HCT116 (cell line): ENCODE measurements around the gene LRRC4C. TPM values are rescaled to one million over a fixed set of nuclear protein-coding genes. Genes with fewer than 3 reads are reported as not detected.

Experiments
- ATAC-seq: fragments of 200-7000 bp; cut with Tn5 transposase; 2 replicates; pipeline ENCODE4 v1.9.1; 2020; ENCODE audit warnings: mild to moderate bottlenecking, moderate library complexity
- BruUV-seq: library from RNA; stranded (reverse); fragments of 400-500 nt; replicated peaks from 2 replicates; lab custom pipeline; 2021; lab: Mats Ljungman, UMichigan
- CTCF ChIA-PET: fragments of 300-600 bp; sonication (Branson Sonifier 250); formaldehyde crosslinking; loops from one replicate; lab custom pipeline; 2021; ENCODE audit warnings: antibody characterized with exemption; lab: Charles Lee
- POLR2A ChIA-PET: fragments of 300-600, 350-600 bp; sonication (Branson Sonifier 250); formaldehyde crosslinking; loops from one replicate; lab custom pipeline; 2021; ENCODE audit warnings: antibody characterized with exemption; lab: Charles Lee
- RAD21 ChIA-PET, 2 experiments: fragments of 300-600 bp; sonication (Branson Sonifier 250); formaldehyde crosslinking; loops; one replicate each; lab custom pipeline; 2023; ENCODE audit warnings: low total read pairs in 2 of 2; ENCODE audit not compliant: uncharacterized antibody in 2 of 2, unreplicated experiment in 2 of 2, low non-redundant PET in 1 of 2; lab: Charles Lee
- DNase-seq: peaks from one replicate; pipeline ENCODE4 v3.0.0-alpha.2; 2010; ENCODE audit warnings: low read depth, low spot score
- H2AFZ ChIP-seq: fragments of 200-600 bp; shearing (Covaris generic), sonication (generic); 2 replicates; pipeline ENCODE4 v1.6.1; 2017; ENCODE audit warnings: low read depth, mixed run types, mixed read lengths, antibody characterized with exemption, low read length; ENCODE audit not compliant: poor library complexity, severe bottlenecking
- H3K27ac ChIP-seq: 2 replicates; pipeline ENCODE4 v1.5.1; 2012; ENCODE audit warnings: low read depth, low read length
- H3K27me3 ChIP-seq: fragments of 200-600 bp; sonication (generic); 2 replicates; pipeline ENCODE4 v1.6.1; 2016; ENCODE audit warnings: mixed run types, low read length, mixed read lengths; ENCODE audit not compliant: insufficient read depth
- H3K36me3 ChIP-seq, 2 experiments: fragments of 200-500 bp in 1 of 2; fragments of 200-600 bp in 1 of 2; sonication (Bioruptor generic) in 1 of 2; sonication (generic) in 1 of 2; 2 replicates each; pipeline versions ENCODE4 v1.5.1 to v1.6.1; 2014 to 2016; ENCODE audit warnings: low read length in 2 of 2, inconsistent platforms in 1 of 2, mixed read lengths in 1 of 2, mixed run types in 1 of 2; ENCODE audit not compliant: insufficient read depth in 2 of 2, control insufficient read depth in 1 of 2
- H3K4me1 ChIP-seq, 2 experiments: fragments of 200-600 bp in 1 of 2; sonication (generic) in 1 of 2; 2 replicates each; pipeline versions ENCODE4 v1.5.1 to v1.6.1; 2012 to 2017; ENCODE audit warnings: low read length in 2 of 2, inconsistent platforms in 1 of 2, mild to moderate bottlenecking in 1 of 2, mixed read lengths in 1 of 2, mixed run types in 1 of 2, moderate library complexity in 1 of 2; ENCODE audit not compliant: insufficient read depth in 2 of 2, control insufficient read depth in 1 of 2
- H3K4me2 ChIP-seq: fragments of 200-600 bp; sonication (generic); 2 replicates; pipeline ENCODE4 v1.6.1; 2017; ENCODE audit warnings: mixed run types, low read length, mixed read lengths
- H3K4me3 ChIP-seq, 2 experiments: fragments of 200-600 bp in 1 of 2; sonication (generic) in 1 of 2; replicated peaks in 1 of 2; 2 replicates each; pipeline ENCODE4 v1.5.1; 2011 to 2016; ENCODE audit warnings: low read length in 2 of 2, control low read depth in 1 of 2, low read depth in 1 of 2, mild to moderate bottlenecking in 1 of 2, mixed read lengths in 1 of 2, mixed run types in 1 of 2
- H3K79me2 ChIP-seq: fragments of 200-600 bp; sonication (generic); 2 replicates; pipeline ENCODE4 v1.6.1; 2017; ENCODE audit warnings: mild to moderate bottlenecking, mixed run types, low read length, moderate library complexity, mixed read lengths; ENCODE audit not compliant: insufficient read depth
- H3K9ac ChIP-seq: fragments of 200-600 bp; sonication (generic); 2 replicates; pipeline ENCODE4 v1.6.1; 2016; ENCODE audit warnings: low read length, mixed read lengths
- H3K9me2 ChIP-seq: fragments of 200-600 bp; sonication (generic), shearing (Covaris generic); 2 replicates; pipeline ENCODE4 v1.6.1; 2017; ENCODE audit warnings: mixed run types, mild to moderate bottlenecking, moderate library complexity; ENCODE audit not compliant: insufficient read depth
- H3K9me3 ChIP-seq, 2 experiments: fragments of 200-500 bp in 1 of 2; fragments of 200-600 bp in 1 of 2; sonication (Bioruptor generic) in 1 of 2; sonication (generic) in 1 of 2; 2 replicates each; pipeline ENCODE4 v1.6.1; 2014 to 2017; ENCODE audit warnings: low read length in 2 of 2, mixed read lengths in 2 of 2, inconsistent platforms in 1 of 2, low read depth in 1 of 2, mild to moderate bottlenecking in 1 of 2, mixed run types in 1 of 2, moderate library complexity in 1 of 2; ENCODE audit not compliant: control insufficient read depth in 1 of 2, insufficient read depth in 1 of 2
- H4K20me1 ChIP-seq: fragments of 200-600 bp; sonication (generic), shearing (Covaris generic); 2 replicates; pipeline ENCODE4 v1.6.1; 2017; ENCODE audit warnings: mixed run types, mild to moderate bottlenecking, moderate library complexity; ENCODE audit not compliant: insufficient read depth
- CBX3 ChIP-seq: IDR thresholded peaks from 2 replicates; pipeline ENCODE4 v1.6.1; 2012; ENCODE audit warnings: low read depth
- CEBPB ChIP-seq: IDR thresholded peaks from 2 replicates; pipeline ENCODE4 v1.6.1; 2012; ENCODE audit warnings: low read depth
- EGR1 ChIP-seq: IDR thresholded peaks from 2 replicates; pipeline ENCODE4 v1.6.1; 2012; ENCODE audit warnings: low read depth
- ELF1 ChIP-seq: IDR thresholded peaks from 2 replicates; pipeline ENCODE4 v1.6.1; 2012; ENCODE audit warnings: low read depth, borderline replicate concordance
- EZH2 ChIP-seq: fragments of 200-600 bp; sonication (generic); IDR thresholded peaks from 2 replicates; pipeline ENCODE4 v1.6.1; 2017; ENCODE audit warnings: antibody characterized with exemption, mixed run types
- EZH2phosphoT487 ChIP-seq: fragments of 200-600 bp; IDR thresholded peaks from 2 replicates; pipeline ENCODE4 v1.6.1; 2018; ENCODE audit warnings: antibody characterized with exemption, borderline replicate concordance
- FOSL1 ChIP-seq: IDR thresholded peaks from 2 replicates; pipeline ENCODE4 v1.6.1; 2012; ENCODE audit warnings: low read depth
- JUND ChIP-seq: IDR thresholded peaks from 2 replicates; pipeline ENCODE4 v1.6.1; 2012
- POLR2A ChIP-seq: IDR thresholded peaks from 2 replicates; pipeline ENCODE4 v1.7.0; 2011; ENCODE audit warnings: borderline replicate concordance; ENCODE audit not compliant: insufficient read depth, insufficient read length; ENCODE audit errors: extremely low read depth
- SIN3A ChIP-seq: IDR thresholded peaks from 2 replicates; pipeline ENCODE4 v1.6.1; 2012; ENCODE audit warnings: low read depth
- SP1 ChIP-seq: IDR thresholded peaks from 2 replicates; pipeline ENCODE4 v1.6.1; 2012; ENCODE audit warnings: low read depth
- SRF ChIP-seq: IDR thresholded peaks from 2 replicates; pipeline ENCODE4 v1.6.1; 2012; ENCODE audit warnings: low read depth
- YY1 ChIP-seq: IDR thresholded peaks from 2 replicates; pipeline ENCODE4 v1.6.1; 2011; ENCODE audit warnings: low read length, low read depth, moderate library complexity, mild to moderate bottlenecking; ENCODE audit not compliant: insufficient replicate concordance; ENCODE audit errors: extremely low read depth
- intact Hi-C: fragments of 100-400 bp; cut with micrococcal nuclease; formaldehyde crosslinking; loops from 2 replicates; pipeline ENCODE4 v1.10.0; 2022
- total RNA-seq: library from RNA; stranded (reverse); gene quantifications from one replicate; pipeline ENCODE4 v1.2.1, GENCODE V29; 2021; ENCODE audit not compliant: unreplicated experiment
- TF ChIP-seq, protein P1 (sequence below), 3 experiments: fragments of 200-600 bp in 1 of 3; sonication (generic) in 1 of 3; IDR thresholded peaks in 2 of 3; conservative IDR thresholded peaks in 1 of 3; 2 replicates each; pipeline ENCODE4 v1.5.1; 2012 to 2017; ENCODE audit warnings: low read depth in 2 of 3, low read length in 2 of 3, antibody characterized with exemption in 1 of 3, borderline replicate concordance in 1 of 3, control low read depth in 1 of 3, mild to moderate bottlenecking in 1 of 3, mixed read lengths in 1 of 3, mixed run types in 1 of 3, moderate library complexity in 1 of 3; ENCODE audit not compliant: insufficient read depth in 1 of 3
- TF ChIP-seq, protein P2 (sequence below): IDR thresholded peaks from 2 replicates; pipeline ENCODE4 v1.6.1; 2012; ENCODE audit warnings: low read depth
- TF ChIP-seq, protein P3 (sequence below): IDR thresholded peaks from 2 replicates; pipeline ENCODE4 v1.6.1; 2012

Gene LRRC4C
- total RNA-seq, 1 experiment from 2014 or later, result not detected

DNA sequence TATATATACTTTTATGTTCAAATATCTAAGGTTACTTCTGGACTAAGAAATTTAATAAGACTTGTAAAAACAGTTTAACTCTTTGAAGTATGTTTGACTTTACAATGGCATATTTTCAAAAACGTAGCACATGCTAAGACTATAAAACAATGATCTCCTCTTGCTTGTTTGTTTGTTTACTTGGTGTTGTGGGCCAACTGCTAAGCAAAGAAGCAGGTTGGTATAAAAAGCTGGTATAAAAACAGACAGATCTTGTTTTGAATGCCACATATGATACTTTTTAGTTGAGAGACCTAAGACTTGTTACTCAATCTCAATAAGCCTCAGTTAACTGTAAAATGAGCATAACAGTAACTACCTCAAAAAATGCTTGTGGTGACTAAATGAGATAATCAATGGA, 1206.3 kb downstream of the LRRC4C start:
- RAD21 ChIA-PET, result no interaction called here
- no TSS peak for BruUV-seq

More for the DNA sequence above, 1206.3 kb downstream of the LRRC4C start:
- H3K9me2 ChIP-seq, result no peaks in the 10 kb centered on the region
- no peaks in the 10 kb centered on the region for H3K27me3 ChIP-seq
- no peaks in the 10 kb centered on the region for H4K20me1 ChIP-seq
- H3K9ac ChIP-seq, result no peak overlapping the region
- H3K79me2 ChIP-seq, result no peaks in the 10 kb centered on the region
- H3K4me2 ChIP-seq, result no peak overlapping the region
- no peak for DNase-seq
- POLR2A ChIA-PET, result no interaction called here
- intact Hi-C loops, result no loop called here
- H3K36me3 ChIP-seq, result no peaks in the 10 kb centered on the region
- no peak for TF ChIP-seq POLR2A
- TF ChIP-seq FOSL1, result no peak
- no peak for TF ChIP-seq EGR1
- no peak for TF ChIP-seq EZH2phosphoT487
- TF ChIP-seq, protein P1, sequence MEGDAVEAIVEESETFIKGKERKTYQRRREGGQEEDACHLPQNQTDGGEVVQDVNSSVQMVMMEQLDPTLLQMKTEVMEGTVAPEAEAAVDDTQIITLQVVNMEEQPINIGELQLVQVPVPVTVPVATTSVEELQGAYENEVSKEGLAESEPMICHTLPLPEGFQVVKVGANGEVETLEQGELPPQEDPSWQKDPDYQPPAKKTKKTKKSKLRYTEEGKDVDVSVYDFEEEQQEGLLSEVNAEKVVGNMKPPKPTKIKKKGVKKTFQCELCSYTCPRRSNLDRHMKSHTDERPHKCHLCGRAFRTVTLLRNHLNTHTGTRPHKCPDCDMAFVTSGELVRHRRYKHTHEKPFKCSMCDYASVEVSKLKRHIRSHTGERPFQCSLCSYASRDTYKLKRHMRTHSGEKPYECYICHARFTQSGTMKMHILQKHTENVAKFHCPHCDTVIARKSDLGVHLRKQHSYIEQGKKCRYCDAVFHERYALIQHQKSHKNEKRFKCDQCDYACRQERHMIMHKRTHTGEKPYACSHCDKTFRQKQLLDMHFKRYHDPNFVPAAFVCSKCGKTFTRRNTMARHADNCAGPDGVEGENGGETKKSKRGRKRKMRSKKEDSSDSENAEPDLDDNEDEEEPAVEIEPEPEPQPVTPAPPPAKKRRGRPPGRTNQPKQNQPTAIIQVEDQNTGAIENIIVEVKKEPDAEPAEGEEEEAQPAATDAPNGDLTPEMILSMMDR (IDR thresholded peaks at IDR 0.05 in 2 of 3, conservative IDR thresholded peaks at IDR 0.05 in 1 of 3; ENCODE audit: borderline replicate concordance in 1 of 3, insufficient read depth in 1 of 3, low read depth in 2 of 3, low read length in 2 of 3), result no peak
- no peak for TF ChIP-seq SP1
- TF ChIP-seq, protein P2, sequence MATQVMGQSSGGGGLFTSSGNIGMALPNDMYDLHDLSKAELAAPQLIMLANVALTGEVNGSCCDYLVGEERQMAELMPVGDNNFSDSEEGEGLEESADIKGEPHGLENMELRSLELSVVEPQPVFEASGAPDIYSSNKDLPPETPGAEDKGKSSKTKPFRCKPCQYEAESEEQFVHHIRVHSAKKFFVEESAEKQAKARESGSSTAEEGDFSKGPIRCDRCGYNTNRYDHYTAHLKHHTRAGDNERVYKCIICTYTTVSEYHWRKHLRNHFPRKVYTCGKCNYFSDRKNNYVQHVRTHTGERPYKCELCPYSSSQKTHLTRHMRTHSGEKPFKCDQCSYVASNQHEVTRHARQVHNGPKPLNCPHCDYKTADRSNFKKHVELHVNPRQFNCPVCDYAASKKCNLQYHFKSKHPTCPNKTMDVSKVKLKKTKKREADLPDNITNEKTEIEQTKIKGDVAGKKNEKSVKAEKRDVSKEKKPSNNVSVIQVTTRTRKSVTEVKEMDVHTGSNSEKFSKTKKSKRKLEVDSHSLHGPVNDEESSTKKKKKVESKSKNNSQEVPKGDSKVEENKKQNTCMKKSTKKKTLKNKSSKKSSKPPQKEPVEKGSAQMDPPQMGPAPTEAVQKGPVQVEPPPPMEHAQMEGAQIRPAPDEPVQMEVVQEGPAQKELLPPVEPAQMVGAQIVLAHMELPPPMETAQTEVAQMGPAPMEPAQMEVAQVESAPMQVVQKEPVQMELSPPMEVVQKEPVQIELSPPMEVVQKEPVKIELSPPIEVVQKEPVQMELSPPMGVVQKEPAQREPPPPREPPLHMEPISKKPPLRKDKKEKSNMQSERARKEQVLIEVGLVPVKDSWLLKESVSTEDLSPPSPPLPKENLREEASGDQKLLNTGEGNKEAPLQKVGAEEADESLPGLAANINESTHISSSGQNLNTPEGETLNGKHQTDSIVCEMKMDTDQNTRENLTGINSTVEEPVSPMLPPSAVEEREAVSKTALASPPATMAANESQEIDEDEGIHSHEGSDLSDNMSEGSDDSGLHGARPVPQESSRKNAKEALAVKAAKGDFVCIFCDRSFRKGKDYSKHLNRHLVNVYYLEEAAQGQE, result no peak
- TF ChIP-seq SRF, result no peak
- no peak for TF ChIP-seq CEBPB
- TF ChIP-seq, protein P3, sequence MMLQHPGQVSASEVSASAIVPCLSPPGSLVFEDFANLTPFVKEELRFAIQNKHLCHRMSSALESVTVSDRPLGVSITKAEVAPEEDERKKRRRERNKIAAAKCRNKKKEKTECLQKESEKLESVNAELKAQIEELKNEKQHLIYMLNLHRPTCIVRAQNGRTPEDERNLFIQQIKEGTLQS, result no peak
- no peak for TF ChIP-seq SIN3A
- TF ChIP-seq CBX3, result no peak
- TF ChIP-seq ELF1, result no peak
- TF ChIP-seq YY1, result no peak
- TF ChIP-seq JUND, result no peak
- no peak for TF ChIP-seq EZH2
- H2AFZ ChIP-seq, result no peak overlapping the region
- peaks cover 7 to 13% of the 10 kb centered on the region in 2 experiments; a peak in 2 of 4 replicates for H3K9me3 ChIP-seq
- ATAC-seq, result no peak
- no peaks in the 10 kb centered on the region for H3K4me1 ChIP-seq
- H3K27ac ChIP-seq, result no peak overlapping the region
- no peak overlapping the region for H3K4me3 ChIP-seq
- CTCF ChIA-PET, result no interaction called here
